GM18499 (cell line): ENCODE measurements around the gene ACKR2.

ENCODE experiments used
- ATAC-seq: cut with Tn5 transposase; IDR thresholded peaks from one replicate; pipeline ENCODE4 v1.9.1; 2021; ENCODE audit warnings: moderate number of reproducible peaks; ENCODE audit not compliant: insufficient read depth, unreplicated experiment

ACKR2 gene

GRCh38 chr3:42809202-42809601, at the start of gene ACKR2:
Gene ACKR2 (plus strand): TSS chr3:42809445. CDS start chr3:42864503, 55,058 bp downstream.
- ATAC-seq, result no peak

GRCh38 chr3:42762046-42762724, 47.1 kb upstream of the ACKR2 start:
- ATAC-seq, result no peak

GRCh38 chr3:42763021-42763420, 46.2 kb upstream of the ACKR2 start:
- no peak for ATAC-seq

- ATAC-seq, result no peak
Observed at GRCh38 chr3:42764115-42764514, 45.1 kb upstream of the ACKR2 start.

GRCh38 chr3:42764561-42765295, 44.5 kb upstream of the ACKR2 start:
- no peak for ATAC-seq

GRCh38 chr3:42769477-42770131, 39.6 kb upstream of the ACKR2 start:
- no peak for ATAC-seq

GRCh38 chr3:42771271-42771670, 38.0 kb upstream of the ACKR2 start:
- ATAC-seq, result no peak

GRCh38 chr3:42772670-42773408, 36.4 kb upstream of the ACKR2 start, which contains the start of gene CCDC13:
Gene CCDC13 (minus strand): TSS chr3:42773253. CDS start chr3:42758345, 14,908 bp downstream.
- ATAC-seq, result peak; percentile 86

- ATAC-seq, result no peak
Observed at GRCh38 chr3:42773409-42773751, 35.9 kb upstream of the ACKR2 start.

GRCh38 chr3:42778644-42779043, 30.6 kb upstream of the ACKR2 start:
- ATAC-seq, result no peak

GRCh38 chr3:42780398-42780797, 28.8 kb upstream of the ACKR2 start:
- ATAC-seq, result no peak

GRCh38 chr3:42780892-42781700, 28.1 kb upstream of the ACKR2 start:
- ATAC-seq, result no peak

GRCh38 chr3:42786212-42786611, 23.0 kb upstream of the ACKR2 start:
- ATAC-seq, result no peak

- no peak for ATAC-seq
Observed at GRCh38 chr3:42786631-42787030, 22.6 kb upstream of the ACKR2 start.

- no peak for ATAC-seq
Observed at GRCh38 chr3:42790714-42791229, 18.5 kb upstream of the ACKR2 start.

- ATAC-seq, result no peak
Observed at GRCh38 chr3:42795621-42796181, 13.5 kb upstream of the ACKR2 start.

GRCh38 chr3:42796332-42796885, 12.8 kb upstream of the ACKR2 start:
- ATAC-seq, result no peak

GRCh38 chr3:42799376-42799775, 9.9 kb upstream of the ACKR2 start:
- no peak for ATAC-seq

GRCh38 chr3:42800251-42800650, 9.0 kb upstream of the ACKR2 start:
- ATAC-seq, result no peak
